Chondrocyte (in vitro differentiated cells): ENCODE data around the gene PPM1E. TPM values are rescaled to one million over a fixed set of nuclear protein-coding genes. Genes with fewer than 3 reads are reported as not detected.

Experiments used
- DNase-seq: peaks from one replicate; pipeline ENCODE4 v3.0.0; 2021; ENCODE audit warnings: mixed read lengths, low spot score
- H3K27ac Mint-ChIP-seq: one replicate; pipeline ENCODE4 v1.8.0; 2021; ENCODE audit warnings: mild to moderate bottlenecking, moderate library complexity, mixed read lengths; ENCODE audit not compliant: unreplicated experiment
- H3K27me3 Mint-ChIP-seq: 2 replicates; pipeline ENCODE4 v1.8.0; 2021; ENCODE audit warnings: low read depth, mixed read lengths
- H3K36me3 Mint-ChIP-seq: 2 replicates; pipeline ENCODE4 v1.8.0; 2021; ENCODE audit warnings: low read depth, mixed read lengths
- H3K4me1 Mint-ChIP-seq: 2 replicates; pipeline ENCODE4 v1.8.0; 2021; ENCODE audit warnings: low read depth, mild to moderate bottlenecking, mixed read lengths
- H3K4me3 Mint-ChIP-seq: one replicate; pipeline ENCODE4 v1.8.0; 2021; ENCODE audit warnings: mild to moderate bottlenecking, moderate library complexity, mixed read lengths; ENCODE audit not compliant: unreplicated experiment
- H3K9me3 Mint-ChIP-seq: 2 replicates; pipeline ENCODE4 v1.8.0; 2021; ENCODE audit warnings: low read depth, mixed read lengths
- total RNA-seq: library from RNA; stranded (reverse); gene quantifications from 3 replicates; pipeline ENCODE4 v1.2.1, GENCODE V29; 2021
- TF ChIP-seq, protein P1 (sequence below): fragments of 200-600 bp; sonication (generic); IDR thresholded peaks from 2 replicates; pipeline ENCODE4 v1.5.0; 2021; ENCODE audit warnings: antibody characterized with exemption, mild to moderate bottlenecking, moderate library complexity

Gene PPM1E
- total RNA-seq, 1 donor from 2014 or later = 2.2 TPM

DNA sequence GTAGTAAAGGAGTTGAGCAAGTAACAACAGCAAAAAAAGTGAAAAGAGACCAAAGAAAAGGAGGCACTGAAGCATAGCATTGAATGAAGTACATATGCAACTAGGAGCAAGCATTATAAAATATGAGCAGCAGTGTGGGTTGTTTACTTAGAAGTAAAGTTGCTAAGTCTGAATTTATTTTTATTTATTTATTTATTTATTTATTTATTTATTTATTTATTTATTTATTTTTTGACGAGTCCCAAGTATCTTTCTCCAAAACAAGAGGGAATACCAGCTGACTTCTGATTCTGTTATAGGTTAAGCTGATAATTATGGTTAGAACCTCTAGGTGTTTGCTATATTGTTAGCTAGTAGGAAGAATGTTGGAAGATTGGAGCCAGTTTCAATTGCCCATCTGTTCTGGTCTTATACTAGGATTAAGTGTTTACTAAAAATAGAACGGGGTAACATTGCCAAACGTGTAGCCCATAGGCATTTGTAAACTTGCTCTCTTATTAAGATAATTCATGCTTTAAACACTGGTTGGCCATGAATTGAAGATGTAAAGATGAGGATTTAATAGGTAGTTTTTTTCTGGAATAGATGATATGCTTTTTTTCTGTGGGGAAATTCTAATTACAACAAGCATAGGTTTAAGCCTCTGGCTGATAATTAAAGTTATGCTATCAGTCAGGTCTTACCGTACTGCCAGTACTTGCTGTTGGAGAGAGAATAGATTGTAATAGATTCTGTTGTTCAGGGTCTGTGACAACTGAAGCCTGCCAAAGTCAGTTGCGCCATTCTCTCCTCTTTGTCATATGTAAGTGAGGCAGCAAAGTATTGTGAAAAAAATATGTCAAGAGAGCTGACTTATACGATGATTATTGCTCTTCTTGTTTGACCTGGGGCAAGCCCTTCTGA lies 66.7 kb downstream of the PPM1E start:
- no peaks in the 10 kb centered on the region for H3K4me1 Mint-ChIP-seq
- TF ChIP-seq, protein P1, sequence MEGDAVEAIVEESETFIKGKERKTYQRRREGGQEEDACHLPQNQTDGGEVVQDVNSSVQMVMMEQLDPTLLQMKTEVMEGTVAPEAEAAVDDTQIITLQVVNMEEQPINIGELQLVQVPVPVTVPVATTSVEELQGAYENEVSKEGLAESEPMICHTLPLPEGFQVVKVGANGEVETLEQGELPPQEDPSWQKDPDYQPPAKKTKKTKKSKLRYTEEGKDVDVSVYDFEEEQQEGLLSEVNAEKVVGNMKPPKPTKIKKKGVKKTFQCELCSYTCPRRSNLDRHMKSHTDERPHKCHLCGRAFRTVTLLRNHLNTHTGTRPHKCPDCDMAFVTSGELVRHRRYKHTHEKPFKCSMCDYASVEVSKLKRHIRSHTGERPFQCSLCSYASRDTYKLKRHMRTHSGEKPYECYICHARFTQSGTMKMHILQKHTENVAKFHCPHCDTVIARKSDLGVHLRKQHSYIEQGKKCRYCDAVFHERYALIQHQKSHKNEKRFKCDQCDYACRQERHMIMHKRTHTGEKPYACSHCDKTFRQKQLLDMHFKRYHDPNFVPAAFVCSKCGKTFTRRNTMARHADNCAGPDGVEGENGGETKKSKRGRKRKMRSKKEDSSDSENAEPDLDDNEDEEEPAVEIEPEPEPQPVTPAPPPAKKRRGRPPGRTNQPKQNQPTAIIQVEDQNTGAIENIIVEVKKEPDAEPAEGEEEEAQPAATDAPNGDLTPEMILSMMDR = no peak
- no peaks in the 10 kb centered on the region for H3K36me3 Mint-ChIP-seq
- no peak overlapping the region for H3K27ac Mint-ChIP-seq
- H3K27me3 Mint-ChIP-seq = no peaks in the 10 kb centered on the region
- no peak for DNase-seq
- no peaks in the 10 kb centered on the region for H3K9me3 Mint-ChIP-seq
- no peak overlapping the region for H3K4me3 Mint-ChIP-seq

DNA sequence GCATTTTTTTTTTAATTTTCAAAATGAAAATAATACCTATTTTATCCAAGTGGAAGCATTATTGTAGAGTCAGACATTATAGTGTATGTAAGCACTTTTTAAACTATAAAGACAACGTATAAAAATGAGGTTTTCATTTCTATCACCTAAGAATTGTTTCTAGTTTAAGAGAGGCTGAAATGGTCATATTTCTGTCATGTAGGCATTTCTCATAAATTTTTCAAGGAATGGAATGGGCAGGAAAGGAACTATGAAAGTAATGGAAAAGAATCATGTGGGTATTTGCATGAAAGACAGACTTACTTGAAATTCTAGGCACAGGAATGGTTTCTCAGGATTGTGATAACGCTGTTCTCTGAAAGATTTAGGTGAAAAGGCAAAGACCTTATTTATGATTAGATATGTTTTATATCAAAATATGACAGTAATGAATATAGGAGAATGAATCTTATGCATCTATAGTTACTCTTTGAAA lies 67.4 kb downstream of the PPM1E start:
- H3K4me3 Mint-ChIP-seq = no peak overlapping the region
- DNase-seq = no peak
- no peaks in the 10 kb centered on the region for H3K4me1 Mint-ChIP-seq
- no peaks in the 10 kb centered on the region for H3K36me3 Mint-ChIP-seq
- H3K9me3 Mint-ChIP-seq = no peaks in the 10 kb centered on the region
- no peak overlapping the region for H3K27ac Mint-ChIP-seq
- no peaks in the 10 kb centered on the region for H3K27me3 Mint-ChIP-seq
- TF ChIP-seq, protein P1 = no peak

DNA sequence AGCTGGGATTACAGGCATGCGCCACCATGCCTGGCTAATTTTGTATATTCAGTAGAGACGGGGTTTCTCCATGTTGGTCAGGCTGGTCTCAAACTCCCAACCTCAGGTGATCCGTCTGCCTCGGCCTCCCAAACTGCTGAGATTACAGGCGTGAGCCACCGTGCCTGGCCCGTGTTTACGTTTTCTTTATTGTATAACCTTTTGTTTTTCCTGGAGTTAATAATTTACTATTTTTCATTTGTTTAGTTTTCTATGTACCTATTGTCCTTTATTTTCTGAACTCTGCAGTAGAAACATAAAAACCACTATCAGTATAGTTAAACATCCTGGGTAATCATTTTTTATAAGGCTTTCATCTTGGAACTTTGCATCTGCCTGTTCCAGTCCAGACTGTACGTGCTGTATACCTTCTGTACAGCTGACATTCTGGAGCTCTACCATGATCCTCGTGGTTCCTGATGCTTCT lies 73.6 kb downstream of the PPM1E start:
- Mint-ChIP-seq H3K4me3 (no peak overlapping the region), H3K27me3 (no peaks in the 10 kb centered on the region), H3K9me3 (peaks cover 14% of the 10 kb centered on the region), H3K36me3 (peaks cover 2% of the 10 kb centered on the region), H3K4me1 (no peaks in the 10 kb centered on the region), H3K27ac (no peak overlapping the region)
- TF ChIP-seq, protein P1 = no peak
- no peak for DNase-seq

GRCh38 chr17:58831780-58832179 lies 76.1 kb downstream of the PPM1E start:
- no peak for DNase-seq
- Mint-ChIP-seq H3K4me1 (no peaks in the 10 kb centered on the region), H3K27me3 (no peaks in the 10 kb centered on the region), H3K4me3 (no peak overlapping the region), H3K36me3 (peaks cover 2% of the 10 kb centered on the region), H3K9me3 (peaks cover 14% of the 10 kb centered on the region), H3K27ac (no peak overlapping the region)
- TF ChIP-seq, protein P1 = no peak

DNA sequence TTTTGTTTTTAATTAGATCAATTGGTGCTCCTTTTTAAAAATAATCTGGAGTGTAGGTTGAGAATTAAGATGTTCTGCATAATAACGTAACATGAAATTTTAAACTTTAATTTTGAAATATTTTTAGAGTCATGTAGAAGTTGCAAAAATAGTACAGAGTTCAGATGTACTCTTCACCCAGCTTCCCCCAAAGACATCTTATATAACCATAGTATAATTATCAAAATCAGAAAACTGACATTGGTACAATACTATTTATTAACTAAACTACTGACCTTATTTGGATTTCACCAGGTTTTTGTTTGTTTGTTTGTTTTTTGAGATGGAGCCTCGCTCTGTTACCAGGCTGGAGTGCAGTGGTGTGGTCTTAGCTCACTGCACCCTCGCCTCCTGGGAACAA lies 76.9 kb downstream of the PPM1E start:
- Mint-ChIP-seq H3K27me3 (no peaks in the 10 kb centered on the region), H3K27ac (no peak overlapping the region), H3K9me3 (peaks cover 14% of the 10 kb centered on the region), H3K36me3 (peaks cover 2% of the 10 kb centered on the region), H3K4me1 (no peaks in the 10 kb centered on the region), H3K4me3 (no peak overlapping the region)
- no peak for DNase-seq
- TF ChIP-seq, protein P1 = no peak
